Aorta (tissue), 5 donors: ENCODE results near the gene CDH12. TPM values are rescaled to one million over a fixed set of nuclear protein-coding genes. Genes with fewer than 3 reads are reported as not detected.

Experiments used
- ATAC-seq: fragments of 200-7000 bp; cut with Tn5 transposase; one replicate; pipeline ENCODE4 v1.9.1; 2022; ENCODE audit warnings: moderate library complexity; ENCODE audit not compliant: low FRiP score
- DNase-seq, 2 donors: peaks; one replicate each; pipeline ENCODE4 v3.0.0-alpha.2; 2020
- H3K27ac ChIP-seq, 2 donors: one replicate each; pipeline ENCODE4 v1.5.1; 2013; ENCODE audit warnings: low read length in 2 of 2, mild to moderate bottlenecking in 2 of 2, moderate library complexity in 2 of 2, control low read depth in 1 of 2, inconsistent platforms in 1 of 2, low read depth in 1 of 2
- H3K27me3 ChIP-seq, 2 donors: one replicate each; pipeline ENCODE4 v1.6.1; 2013; ENCODE audit warnings: control low read depth in 1 of 2, low read length in 1 of 2, mild to moderate bottlenecking in 1 of 2, moderate library complexity in 1 of 2; ENCODE audit not compliant: insufficient read depth in 2 of 2, control insufficient read depth in 1 of 2
- H3K36me3 ChIP-seq, 2 donors: one replicate each; pipeline ENCODE4 v1.6.1; 2013; ENCODE audit warnings: control low read depth in 1 of 2, low read length in 1 of 2, mild to moderate bottlenecking in 1 of 2; ENCODE audit not compliant: insufficient read depth in 2 of 2, control insufficient read depth in 1 of 2
- H3K4me1 ChIP-seq, 2 donors: one replicate each; pipeline ENCODE4 v1.6.1; 2013; ENCODE audit warnings: low read length in 2 of 2, control low read depth in 1 of 2, mild to moderate bottlenecking in 1 of 2, moderate library complexity in 1 of 2; ENCODE audit not compliant: insufficient read depth in 2 of 2, control insufficient read depth in 1 of 2
- H3K4me3 ChIP-seq, 2 donors: one replicate each; pipeline ENCODE4 v1.5.1; 2013; ENCODE audit warnings: low read length in 2 of 2, control low read depth in 1 of 2, mild to moderate bottlenecking in 1 of 2
- H3K9me3 ChIP-seq: one replicate; pipeline ENCODE4 v1.6.1; 2013; ENCODE audit warnings: mild to moderate bottlenecking, low read length; ENCODE audit not compliant: control insufficient read depth
- WGBS, 2 donors: extraction: QIAGEN DNeasy Blood & Tissue Kit; methylation state at CpG; one replicate each; pipeline ENCODE4 v1.1.7; 2013; 5-methylcytosine and 5-hydroxymethylcytosine counted together
- intact Hi-C, 2 donors: fragments of 100-400 bp; cut with DNase I; formaldehyde crosslinking; loops; one replicate each; pipeline versions ENCODE4 v1.14.2 to v1.15.0; 2022
- polyA plus RNA-seq, 2 donors: library from polyadenylated mRNA; stranded (reverse); fragments of 200-250 nt; gene quantifications; one replicate each; pipeline ENCODE4 v1.2.3, GENCODE V29; 2013
- total RNA-seq, 2 donors: library from RNA; stranded (reverse); fragmentation: NEBNext Ultra II Directional; extraction: Animal tissue kit (Norgen Biotek cat#: 25700); gene quantifications; one replicate each; pipeline ENCODE4 v1.2.1, GENCODE V29; 2021
- donor health status: healthy with polysubstance abuse.
- donor health status: Bipolar disorder and iron deficiency.
- donor health status: DM: no; HTN: no; CAD: no.
- donor health status: DM: no; HTN: no; CAD: no.
- donor health status: DM: yes; HTN: yes; CAD: no.

CDH12 gene
- total and polyA plus RNA-seq, 4 donors = not detected

DNA sequence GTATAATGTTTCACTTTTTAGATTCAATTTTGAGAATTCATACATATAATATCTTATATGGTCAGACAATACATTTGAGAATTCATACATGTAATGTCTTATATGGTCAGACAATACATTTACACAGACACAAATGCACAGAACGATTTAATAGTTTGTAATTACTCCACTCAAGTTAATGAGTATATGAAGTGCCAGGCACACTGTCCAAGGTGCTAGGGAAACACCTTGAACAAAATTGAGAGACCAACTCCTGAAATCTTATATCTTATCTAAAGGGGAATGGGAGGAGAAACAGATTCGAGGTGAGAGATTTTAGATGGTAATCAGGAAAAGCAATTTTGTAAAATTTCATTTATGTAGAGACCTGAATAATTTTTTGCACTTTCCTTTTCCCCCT is 994.7 kb downstream of the CDH12 start:
- Histone ChIP-seq H3K27ac (no peak overlapping the region), H3K4me1 (no peaks in the 10 kb centered on the region), H3K4me3 (no peak overlapping the region), H3K9me3 (no peaks in the 10 kb centered on the region), H3K36me3 (no peaks in the 10 kb centered on the region), H3K27me3 (no peaks in the 10 kb centered on the region)
- WGBS, 2 donors = 49 to 60% methylated on average over 2 of the region's 2 CpGs
- intact Hi-C loops = no loop called here
- DNase-seq (no peak), ATAC-seq (no peak)

DNA sequence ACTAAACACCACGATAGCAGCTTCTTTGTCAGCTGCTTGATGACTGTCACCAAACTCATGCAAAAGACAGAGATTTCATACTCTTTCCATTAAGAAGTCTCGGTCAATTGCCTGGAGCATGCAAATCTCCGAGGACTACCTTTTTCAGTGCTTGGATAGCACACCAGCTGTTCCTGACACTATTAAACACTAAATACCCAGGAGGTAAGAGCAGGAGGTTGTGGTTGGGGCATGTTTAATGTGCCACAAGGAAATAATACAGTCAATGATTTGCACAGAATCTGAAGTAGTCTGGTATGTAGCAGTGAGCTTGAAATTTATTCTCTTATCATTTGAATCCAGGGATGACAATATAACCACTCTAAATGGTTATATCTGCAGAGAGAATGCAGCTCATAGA is 996.2 kb downstream of the CDH12 start:
- no peak for ATAC-seq
- no peak for DNase-seq
- no peaks in the 10 kb centered on the region for H3K9me3 ChIP-seq
- 69 to 73% methylated on average over 3 of the region's 3 CpGs for WGBS, 2 donors
- no peaks in the 10 kb centered on the region for H3K36me3 ChIP-seq
- H3K27me3 ChIP-seq = no peaks in the 10 kb centered on the region
- intact Hi-C loops = no loop called here
- H3K27ac ChIP-seq = no peak overlapping the region
- no peak overlapping the region for H3K4me3 ChIP-seq
- no peaks in the 10 kb centered on the region for H3K4me1 ChIP-seq

DNA sequence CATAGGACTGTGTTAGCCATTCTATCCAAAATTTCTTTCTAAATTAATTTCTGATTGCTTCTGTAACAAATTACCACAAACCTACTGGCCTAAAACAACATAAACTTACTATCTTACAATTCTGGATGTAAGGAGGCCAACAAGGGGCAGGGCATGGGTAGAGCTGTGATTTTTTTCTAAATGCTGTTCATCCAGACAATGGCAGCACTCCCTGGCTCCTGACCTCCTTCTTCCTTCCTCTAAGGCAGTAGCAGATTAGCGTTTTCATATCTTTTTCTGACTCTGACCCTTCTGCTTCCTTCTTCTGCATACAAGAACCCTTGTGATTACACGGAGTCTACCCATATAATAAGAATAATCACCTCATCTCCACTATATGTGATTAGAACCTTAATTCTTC is 1005.8 kb downstream of the CDH12 start:
- DNase-seq (no peak), ATAC-seq (no peak)
- H3K27me3 ChIP-seq = no peaks in the 10 kb centered on the region
- no peaks in the 10 kb centered on the region for H3K4me1 ChIP-seq
- intact Hi-C loops = no loop called here
- H3K4me3 ChIP-seq = no peak overlapping the region
- no peak overlapping the region for H3K27ac ChIP-seq
- H3K36me3 ChIP-seq = no peaks in the 10 kb centered on the region
- WGBS, 2 donors = 62 to 66% methylated on average over 2 of the region's 2 CpGs
- no peaks in the 10 kb centered on the region for H3K9me3 ChIP-seq

DNA sequence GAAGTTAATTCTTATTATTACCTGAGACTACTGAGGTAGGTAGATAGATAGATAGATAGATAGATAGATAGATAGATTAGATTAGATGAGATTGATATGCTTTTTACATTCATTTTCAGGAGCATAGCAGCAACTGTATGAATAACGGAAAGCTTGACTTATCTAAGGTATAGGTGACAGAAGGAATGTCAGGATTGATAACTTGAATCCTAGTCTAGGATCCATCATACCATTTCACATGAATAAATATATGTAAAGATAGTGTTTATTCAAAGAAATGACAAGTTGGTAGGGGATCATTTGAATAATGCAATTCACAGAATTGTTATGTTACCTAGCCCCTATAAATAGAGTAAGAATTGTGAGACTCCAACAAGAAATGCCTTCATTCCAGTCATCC is 1008.2 kb downstream of the CDH12 start:
- no peak for ATAC-seq
- DNase-seq = no peak
- no peak overlapping the region for H3K27ac ChIP-seq
- H3K9me3 ChIP-seq = no peaks in the 10 kb centered on the region
- no peaks in the 10 kb centered on the region for H3K4me1 ChIP-seq
- H3K4me3 ChIP-seq = no peak overlapping the region
- H3K27me3 ChIP-seq = no peaks in the 10 kb centered on the region
- intact Hi-C loops = no loop called here
- WGBS, 2 donors = 72 to 79% methylated on average over 1 of the region's 1 CpG
- no peaks in the 10 kb centered on the region for H3K36me3 ChIP-seq

DNA sequence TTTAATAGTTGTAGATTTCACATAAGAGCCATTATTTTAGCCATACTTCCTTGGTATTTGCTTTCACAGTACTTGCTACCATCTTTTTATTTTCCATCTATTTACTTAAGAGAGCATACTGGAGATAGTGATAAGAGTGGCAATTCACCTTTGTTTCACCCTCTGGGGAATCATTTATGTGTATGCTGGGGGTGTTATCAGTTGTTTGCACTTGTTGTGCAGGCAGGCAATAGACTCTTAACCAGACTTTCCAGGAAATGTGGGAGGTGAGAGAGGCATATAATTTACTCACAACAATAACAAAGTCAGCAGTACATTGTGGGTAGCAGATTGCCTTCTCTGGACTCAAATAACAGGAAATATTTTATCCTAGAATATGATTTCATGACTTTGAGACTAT is 1018.3 kb downstream of the CDH12 start:
- H3K36me3 ChIP-seq = no peaks in the 10 kb centered on the region
- no peaks in the 10 kb centered on the region for H3K27me3 ChIP-seq
- H3K27ac ChIP-seq = no peak overlapping the region
- H3K4me1 ChIP-seq = no peaks in the 10 kb centered on the region
- no peak overlapping the region for H3K4me3 ChIP-seq
- DNase-seq (no peak), ATAC-seq (no peak)
- intact Hi-C loops = no loop called here
- H3K9me3 ChIP-seq = no peaks in the 10 kb centered on the region

DNA sequence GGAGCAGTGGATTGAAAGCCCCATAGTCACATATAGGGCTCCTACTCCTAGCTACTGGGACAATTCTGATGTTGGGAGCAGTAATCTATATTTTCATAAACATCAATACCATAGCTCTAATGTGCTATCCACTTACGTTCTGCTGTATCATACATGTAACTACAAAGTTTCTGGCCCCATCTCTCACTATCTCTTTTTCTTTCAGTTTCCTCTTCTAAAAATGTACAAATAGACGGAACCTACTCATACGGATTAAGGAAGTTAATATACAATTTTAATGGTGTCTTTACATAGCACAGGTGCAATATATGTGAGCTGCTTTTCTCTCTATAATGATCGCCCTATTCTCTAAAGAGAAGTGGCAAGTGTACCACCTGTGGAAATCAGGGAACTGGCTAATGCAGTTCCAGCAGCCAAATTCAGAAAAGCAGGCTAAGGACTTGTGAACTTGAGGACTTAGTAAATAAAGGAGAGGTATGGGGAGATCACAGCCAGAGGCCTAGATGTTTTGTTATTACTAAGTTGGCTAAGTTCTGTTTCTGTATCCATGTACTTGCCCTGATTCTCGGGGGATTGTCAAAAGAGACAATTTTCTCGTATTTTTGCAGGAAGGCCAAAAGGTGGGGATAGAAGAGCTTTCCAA is 1021.9 kb downstream of the CDH12 start:
- intact Hi-C loops = no loop called here
- Histone ChIP-seq H3K27ac (no peak overlapping the region), H3K4me1 (no peaks in the 10 kb centered on the region), H3K27me3 (no peaks in the 10 kb centered on the region), H3K36me3 (no peaks in the 10 kb centered on the region), H3K9me3 (no peaks in the 10 kb centered on the region), H3K4me3 (no peak overlapping the region)
- no peak for ATAC-seq
- DNase-seq = no peak
- 82 to 83% methylated on average over 6 of the region's 6 CpGs for WGBS, 2 donors

DNA sequence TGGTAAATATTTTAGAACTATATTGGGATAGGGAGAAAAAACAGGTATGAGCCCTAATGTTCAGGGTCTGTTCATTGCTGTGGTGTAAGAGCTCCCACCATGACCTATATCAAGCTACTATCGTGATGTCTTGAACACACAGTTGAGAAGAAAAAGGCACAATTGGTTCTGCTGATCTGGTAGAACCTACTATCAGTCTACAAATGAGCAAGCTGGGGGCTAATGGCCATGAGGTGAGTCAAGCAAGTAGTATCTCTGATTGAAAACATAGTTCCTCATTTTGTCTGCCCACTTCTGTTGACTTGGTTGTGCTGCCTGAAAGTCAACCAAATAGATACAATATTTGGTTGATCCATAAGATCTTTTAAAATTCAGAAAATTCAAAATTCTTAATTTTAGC is 1026.3 kb downstream of the CDH12 start:
- no peak for DNase-seq

DNA sequence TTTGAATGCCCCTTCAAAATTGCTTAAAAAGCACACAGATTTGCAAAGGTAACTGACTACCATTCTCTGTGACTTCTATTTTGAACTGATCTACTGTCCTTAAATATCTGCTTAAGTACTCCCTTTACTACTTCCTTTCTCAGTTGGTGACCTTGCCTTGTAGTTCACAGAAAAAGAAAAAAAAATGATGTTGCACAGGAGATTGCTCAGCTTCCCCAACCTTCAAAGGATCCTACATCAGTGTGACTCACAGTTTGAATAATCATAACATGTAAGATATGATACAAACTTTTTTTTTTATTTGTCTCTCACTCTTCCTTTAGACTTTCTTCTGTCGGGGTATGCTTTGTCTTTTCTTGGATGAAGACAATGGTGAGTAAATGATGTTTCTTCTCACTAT is 1029.6 kb downstream of the CDH12 start:
- Histone ChIP-seq H3K9me3 (no peaks in the 10 kb centered on the region), H3K27ac (no peak overlapping the region), H3K36me3 (no peaks in the 10 kb centered on the region), H3K4me3 (no peak overlapping the region), H3K27me3 (no peaks in the 10 kb centered on the region), H3K4me1 (no peaks in the 10 kb centered on the region)
- intact Hi-C loops = no loop called here
- WGBS, 2 donors = 90 to 92% methylated on average over 1 of the region's 1 CpG
- ATAC-seq (no peak), DNase-seq (no peak)

More for the DNA sequence above, 1026.3 kb downstream of the CDH12 start:
- intact Hi-C loops = no loop called here
- no peaks in the 10 kb centered on the region for H3K9me3 ChIP-seq
- H3K4me3 ChIP-seq = no peak overlapping the region
- 88 to 94% methylated on average over 1 of the region's 1 CpG for WGBS, 2 donors
- no peaks in the 10 kb centered on the region for H3K36me3 ChIP-seq
- H3K27me3 ChIP-seq = no peaks in the 10 kb centered on the region
- no peaks in the 10 kb centered on the region for H3K4me1 ChIP-seq
- ATAC-seq = no peak
- H3K27ac ChIP-seq = no peak overlapping the region

DNA sequence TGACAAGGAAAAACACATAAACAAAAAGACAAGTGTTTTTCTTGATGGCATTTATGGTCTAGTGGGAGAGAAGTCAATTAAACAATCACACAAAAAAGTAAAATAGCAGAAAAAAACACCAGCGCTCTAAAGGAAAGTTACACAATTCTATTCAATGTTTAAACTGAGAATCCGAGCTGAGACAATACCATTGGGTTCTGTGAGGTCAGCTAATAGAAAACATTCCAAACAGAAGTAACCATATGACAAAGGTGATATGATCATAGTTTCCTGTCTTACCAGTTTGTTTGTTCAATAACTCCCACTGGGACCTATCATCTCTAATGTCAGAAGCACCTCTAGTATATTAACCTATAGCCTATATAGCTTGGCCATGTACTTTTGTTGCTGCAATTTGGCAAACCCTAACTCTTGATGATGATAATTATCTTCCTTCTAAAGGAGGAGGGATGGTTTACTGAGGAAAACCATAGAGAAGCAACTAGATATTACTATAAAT is 1030.0 kb downstream of the CDH12 start:
- Histone ChIP-seq H3K9me3 (no peaks in the 10 kb centered on the region), H3K27ac (no peak overlapping the region), H3K27me3 (no peaks in the 10 kb centered on the region), H3K4me3 (no peak overlapping the region), H3K4me1 (no peaks in the 10 kb centered on the region), H3K36me3 (no peaks in the 10 kb centered on the region)
- no peak for DNase-seq
- no peak for ATAC-seq
- whole genome bisulfite sequencing, 2 donors = 86 to 92% methylated on average over 2 of the region's 2 CpGs
- intact Hi-C loops = no loop called here
